BLaER1 treated with 17β-estradiol and CSF1 and Interleukin-3, amounts not matched to agents 10 nM and 100 nM (cell line): ENCODE data around the gene YRDC.

Source experiments
- H3K27ac ChIP-seq, 11 experiments: shearing (Covaris generic); formaldehyde crosslinking; 2 replicates each; pipeline ENCODE4 v1.8.1; 2022
- H3K27me3 ChIP-seq, 11 experiments: shearing (Covaris generic); formaldehyde crosslinking; 2 replicates each; pipeline ENCODE4 v1.8.1; 2022
- H3K36me3 ChIP-seq, 11 experiments: shearing (Covaris generic); formaldehyde crosslinking; 2 replicates each; pipeline ENCODE4 v1.8.1; 2022
- H3K4me1 ChIP-seq, 10 experiments: shearing (Covaris generic); formaldehyde crosslinking; 2 replicates each; pipeline ENCODE4 v1.8.1; 2022
- H3K4me2 ChIP-seq, 11 experiments: shearing (Covaris generic); formaldehyde crosslinking; 2 replicates each; pipeline ENCODE4 v1.8.1; 2022
- H3K4me3 ChIP-seq, 10 experiments: shearing (Covaris generic); formaldehyde crosslinking; 2 replicates each; pipeline ENCODE4 v1.8.1; 2022
- H3K9ac ChIP-seq, 11 experiments: shearing (Covaris generic); formaldehyde crosslinking; 2 replicates each; pipeline ENCODE4 v1.8.1; 2022
- H3K9me3 ChIP-seq, 11 experiments: shearing (Covaris generic); formaldehyde crosslinking; replicated peaks in 1 of 11; 2 replicates each; pipeline ENCODE4 v1.8.1; 2022
- H4K20me1 ChIP-seq, 11 experiments: shearing (Covaris generic); formaldehyde crosslinking; 2 replicates each; pipeline ENCODE4 v1.8.1; 2022
- Cebpa-rat ChIP-seq, 11 experiments: shearing (Covaris generic); IDR thresholded peaks; 2 replicates each; pipeline ENCODE4 v1.8.1; 2022

YRDC gene

DNA sequence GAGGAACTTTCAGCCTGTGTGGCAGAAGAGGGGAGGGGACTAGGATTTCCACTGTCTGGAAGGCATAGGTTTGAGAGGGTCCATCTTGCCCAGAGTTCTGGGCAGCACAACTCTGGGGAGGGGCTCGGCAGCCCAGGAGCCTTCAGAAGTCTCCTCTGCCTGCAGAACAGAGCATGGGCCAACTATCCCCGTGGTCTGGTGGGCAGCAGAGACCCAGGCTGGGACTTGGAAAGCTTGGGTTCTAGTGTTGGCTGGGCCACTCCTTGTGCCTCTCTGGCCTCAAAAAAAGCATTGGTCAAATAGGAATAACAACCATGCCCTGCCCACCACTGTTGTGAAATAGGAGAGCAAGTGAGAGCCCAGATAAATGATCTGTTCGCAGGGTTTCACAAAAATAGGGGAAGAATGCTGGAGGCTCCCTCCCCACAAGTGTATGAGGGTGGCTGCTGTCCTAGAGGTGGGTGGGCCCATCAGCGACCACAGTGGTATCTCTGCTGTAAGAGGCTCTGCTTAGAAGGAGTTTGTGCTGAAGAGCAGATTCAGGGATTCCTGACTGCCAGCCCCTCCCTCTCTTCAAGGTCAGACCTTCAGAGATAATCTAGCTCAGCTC lies 52.0 kb downstream of the YRDC start:
- Histone ChIP-seq H3K27ac (no peak overlapping the region), H3K27me3 (peaks cover 0 to 15% (median 0%) of the 10 kb centered on the region in 11 experiments; a peak in 6 of 22 replicates), H3K9ac (no peak overlapping the region), H3K4me2 (no peak overlapping the region; a peak in 1 of 22 replicates), H3K4me1 (no peaks in the 10 kb centered on the region), H3K4me3 (no peak overlapping the region), H4K20me1 (no peaks in the 10 kb centered on the region; a peak in 2 of 22 replicates), H3K9me3 (no peaks in the 10 kb centered on the region), H3K36me3 (no peaks in the 10 kb centered on the region)
- TF ChIP-seq Cebpa-rat (IDR thresholded peaks at IDR 0.05): no peak

DNA sequence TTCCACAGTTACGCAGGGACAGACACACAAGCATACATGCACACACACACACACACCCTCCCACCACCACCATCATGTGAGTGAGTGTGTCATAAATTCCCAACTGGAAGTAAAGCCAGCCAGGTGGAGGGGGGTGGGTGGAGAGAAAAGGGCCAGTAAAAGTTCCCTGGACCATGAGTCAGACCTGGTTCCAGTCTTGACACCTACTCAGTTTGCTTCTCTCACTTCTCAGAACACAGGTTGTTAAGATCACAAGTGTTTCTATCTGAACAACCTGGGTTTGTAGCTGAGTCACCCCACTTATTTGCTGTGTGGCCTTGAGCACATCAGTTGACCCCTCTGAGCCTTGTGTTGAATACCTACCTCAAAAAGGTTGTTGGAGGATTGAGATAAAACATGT lies 52.7 kb downstream of the YRDC start:
- peaks cover 0 to 15% (median 0%) of the 10 kb centered on the region in 11 experiments; a peak in 6 of 22 replicates for H3K27me3 ChIP-seq
- no peaks in the 10 kb centered on the region; a peak in 1 of 22 replicates for H4K20me1 ChIP-seq
- H3K4me3 ChIP-seq: no peak overlapping the region
- H3K4me2 ChIP-seq: no peak overlapping the region
- TF ChIP-seq Cebpa-rat (IDR thresholded peaks at IDR 0.05): no peak
- no peaks in the 10 kb centered on the region for H3K4me1 ChIP-seq
- no peaks in the 10 kb centered on the region for H3K36me3 ChIP-seq
- no peak overlapping the region for H3K9ac ChIP-seq
- no peak overlapping the region for H3K27ac ChIP-seq
- no peaks in the 10 kb centered on the region for H3K9me3 ChIP-seq

DNA sequence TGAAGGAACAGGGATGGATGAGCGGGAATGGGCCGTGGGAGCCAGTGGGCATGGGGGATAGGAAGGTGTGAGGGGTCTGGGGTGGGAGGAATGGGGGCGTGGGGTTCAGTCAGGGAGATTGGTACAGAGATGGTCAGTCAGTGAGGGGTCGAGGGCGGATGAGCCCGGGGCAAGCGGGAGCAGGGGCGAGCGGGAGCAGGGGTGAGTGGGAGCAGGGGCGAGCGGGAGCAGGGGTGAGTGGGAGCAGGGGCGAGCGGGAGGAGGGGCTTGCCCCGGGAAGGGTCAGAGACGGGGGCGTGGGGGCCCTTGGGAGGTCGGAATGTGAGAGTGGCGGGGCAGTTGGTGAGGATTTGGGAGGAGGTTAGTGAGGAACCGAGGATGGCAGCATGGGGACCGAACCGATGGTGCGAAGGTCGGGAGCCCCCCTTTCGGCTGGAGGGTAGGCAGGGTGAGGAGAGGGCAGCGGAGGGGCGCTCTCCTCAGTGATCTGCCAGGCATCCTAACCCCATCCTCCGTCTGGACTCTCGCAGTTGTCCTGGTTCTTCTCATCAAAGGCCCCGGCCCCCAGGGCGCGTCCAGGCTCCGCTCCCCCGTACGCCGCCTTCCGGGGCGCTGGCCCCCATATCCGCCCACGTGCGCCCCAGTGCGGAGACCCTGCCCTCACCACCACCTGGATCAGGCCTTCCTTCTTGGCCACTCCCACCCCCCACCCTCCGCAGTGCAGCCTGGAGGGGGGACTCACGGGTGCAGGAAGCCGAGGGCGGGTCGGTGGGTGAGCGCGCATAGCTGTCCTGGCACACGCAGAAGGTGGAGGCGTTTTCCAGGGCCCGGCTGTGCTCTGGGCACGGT lies 54.3 kb downstream of the YRDC start:
- TF ChIP-seq Cebpa-rat (IDR thresholded peaks at IDR 0.05): no peak
- Histone ChIP-seq H3K36me3 (no peaks in the 10 kb centered on the region), H4K20me1 (no peaks in the 10 kb centered on the region; a peak in 1 of 22 replicates), H3K27me3 (peaks cover 0 to 15% (median 0%) of the 10 kb centered on the region in 11 experiments; a peak in 6 of 22 replicates), H3K4me1 (no peaks in the 10 kb centered on the region), H3K9ac (no peak overlapping the region), H3K4me3 (no peak overlapping the region), H3K9me3 (no peaks in the 10 kb centered on the region), H3K4me2 (no peak overlapping the region), H3K27ac (no peak overlapping the region)
